Testis (tissue), 2 donors: ENCODE data around the gene TRAK2.

Experiments used
- CTCF ChIP-seq, 3 experiments: fragments of 450-650 bp in 2 of 3; fragments of 200-600 bp in 1 of 3; sonication (generic) in 1 of 3; IDR thresholded peaks; one replicate each; pipeline ENCODE4 v1.5.1; 2016 to 2019; ENCODE audit warnings: antibody characterized with exemption in 3 of 3, mild to moderate bottlenecking in 2 of 3, moderate library complexity in 1 of 3
- POLR2A ChIP-seq: fragments of 450-650 bp; IDR thresholded peaks from one replicate; pipeline ENCODE4 v1.6.1; 2017; ENCODE audit warnings: antibody characterized with exemption, mild to moderate bottlenecking, moderate library complexity

GRCh38 chr2:201419057-201419635, 32.1 kb downstream of the TRAK2 start:
- TF ChIP-seq CTCF (IDR thresholded peaks at IDR 0.05): no peak
- TF ChIP-seq POLR2A: no peak
